MM.1S (cell line): Measurements from ENCODE around the gene GRIK3.

ENCODE experiments used
- EZH2 ChIP-seq: fragments of 300-600 bp; sonication (generic); optimal IDR thresholded peaks from 2 replicates; pipeline ENCODE3; 2017; ENCODE audit warnings: low read depth, mild to moderate bottlenecking, antibody characterized with exemption, low read length, mixed read lengths
- TF ChIP-seq, protein P1 (sequence below): fragments of 300-600 bp; sonication (generic); IDR thresholded peaks from 2 replicates; pipeline ENCODE4 v1.5.1; 2016; ENCODE audit warnings: antibody characterized with exemption, low read length, mixed read lengths

DNA sequence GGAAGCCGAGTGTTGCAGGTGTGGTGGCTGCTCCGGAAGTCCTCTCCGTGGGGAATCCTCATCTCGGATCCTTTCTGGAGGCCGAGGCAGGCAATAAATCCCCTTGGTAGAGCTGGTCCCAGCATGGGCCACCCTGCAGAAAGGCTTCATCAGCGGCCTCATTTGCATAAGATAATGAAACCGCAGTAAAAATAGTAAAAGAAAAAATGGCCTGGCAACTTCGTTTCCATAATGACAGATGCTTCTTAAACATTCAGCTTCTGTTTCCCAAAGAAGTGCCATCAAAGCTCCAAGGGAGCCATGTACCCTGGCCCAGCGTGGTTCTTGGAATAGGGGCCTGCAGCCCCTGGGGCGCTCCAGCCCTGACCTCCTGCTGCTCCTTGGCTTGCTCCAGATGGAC is 244.1 kb downstream of the GRIK3 start:
- TF ChIP-seq, protein P1, sequence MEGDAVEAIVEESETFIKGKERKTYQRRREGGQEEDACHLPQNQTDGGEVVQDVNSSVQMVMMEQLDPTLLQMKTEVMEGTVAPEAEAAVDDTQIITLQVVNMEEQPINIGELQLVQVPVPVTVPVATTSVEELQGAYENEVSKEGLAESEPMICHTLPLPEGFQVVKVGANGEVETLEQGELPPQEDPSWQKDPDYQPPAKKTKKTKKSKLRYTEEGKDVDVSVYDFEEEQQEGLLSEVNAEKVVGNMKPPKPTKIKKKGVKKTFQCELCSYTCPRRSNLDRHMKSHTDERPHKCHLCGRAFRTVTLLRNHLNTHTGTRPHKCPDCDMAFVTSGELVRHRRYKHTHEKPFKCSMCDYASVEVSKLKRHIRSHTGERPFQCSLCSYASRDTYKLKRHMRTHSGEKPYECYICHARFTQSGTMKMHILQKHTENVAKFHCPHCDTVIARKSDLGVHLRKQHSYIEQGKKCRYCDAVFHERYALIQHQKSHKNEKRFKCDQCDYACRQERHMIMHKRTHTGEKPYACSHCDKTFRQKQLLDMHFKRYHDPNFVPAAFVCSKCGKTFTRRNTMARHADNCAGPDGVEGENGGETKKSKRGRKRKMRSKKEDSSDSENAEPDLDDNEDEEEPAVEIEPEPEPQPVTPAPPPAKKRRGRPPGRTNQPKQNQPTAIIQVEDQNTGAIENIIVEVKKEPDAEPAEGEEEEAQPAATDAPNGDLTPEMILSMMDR = no peak
- no peak for TF ChIP-seq EZH2
